Uterus (tissue), 4 donors: ENCODE results near the gene GSE1. TPM values are rescaled to one million over a fixed set of nuclear protein-coding genes. Genes with fewer than 3 reads are reported as not detected.

Source experiments
- DNase-seq, 2 donors: peaks; one replicate each; pipeline ENCODE4 v3.0.0-alpha.2; 2019 to 2020
- H3K27ac ChIP-seq, 2 donors: fragments of 200-600 bp; sonication (generic); 1 replicate in 1 of 2; 2 replicates in 1 of 2; pipeline ENCODE4 v1.5.1; 2016 to 2018
- H3K27me3 ChIP-seq, 2 donors: fragments of 200-600 bp; sonication (generic); one replicate each; pipeline ENCODE4 v1.5.1; 2018 to 2019; ENCODE audit warnings: control low read depth in 1 of 2
- H3K36me3 ChIP-seq, 2 donors: fragments of 200-600 bp; sonication (generic); one replicate each; pipeline ENCODE4 v1.5.1; 2019; ENCODE audit warnings: control low read depth in 1 of 2
- H3K4me1 ChIP-seq, 2 donors: fragments of 200-600 bp; sonication (generic); one replicate each; pipeline ENCODE4 v1.5.1; 2018 to 2019; ENCODE audit warnings: control low read depth in 1 of 2
- H3K4me3 ChIP-seq, 2 donors: fragments of 200-600 bp; sonication (generic); 1 replicate in 1 of 2; 2 replicates in 1 of 2; pipeline ENCODE4 v1.5.1; 2018 to 2019; ENCODE audit warnings: mild to moderate bottlenecking in 1 of 2
- H3K9me3 ChIP-seq, 2 donors: fragments of 200-600 bp; sonication (generic); one replicate each; pipeline ENCODE4 v1.5.1; 2019; ENCODE audit warnings: control low read depth in 1 of 2
- POLR2A ChIP-seq, 2 donors: fragments of 450-650 bp; IDR thresholded peaks; one replicate each; pipeline ENCODE4 v1.6.1; 2016; ENCODE audit warnings: antibody characterized with exemption in 2 of 2, mild to moderate bottlenecking in 1 of 2, moderate library complexity in 1 of 2
- intact Hi-C: fragments of 100-400 bp; cut with DNase I; formaldehyde crosslinking; loops from one replicate; pipeline ENCODE4 v1.15.1; 2023; ENCODE audit warnings: low total_unique reads
- total RNA-seq, 4 donors: library from RNA; depleted of rRNA in 3 of 4; stranded (reverse); fragments of >200 nt in 3 of 4; gene quantifications; one replicate each; pipeline versions ENCODE4 v1.1.0 to v1.2.4, GENCODE V29; 2014 to 2023
- TF ChIP-seq, protein P1 (sequence below), 4 experiments: fragments of 200-600 bp in 2 of 4; fragments of 450-650 bp in 2 of 4; sonication (generic) in 2 of 4; IDR thresholded peaks; one replicate each; pipeline ENCODE4 v1.5.1; 2016 to 2019; ENCODE audit warnings: antibody characterized with exemption in 4 of 4, mild to moderate bottlenecking in 2 of 4, moderate library complexity in 1 of 4
- donor health status: DM: yes; HTN: yes; CAD: no.

The GSE1 gene
- total RNA-seq, 4 donors from 2014 or later, result 32.6 to 128 (median 73.9) TPM

DNA sequence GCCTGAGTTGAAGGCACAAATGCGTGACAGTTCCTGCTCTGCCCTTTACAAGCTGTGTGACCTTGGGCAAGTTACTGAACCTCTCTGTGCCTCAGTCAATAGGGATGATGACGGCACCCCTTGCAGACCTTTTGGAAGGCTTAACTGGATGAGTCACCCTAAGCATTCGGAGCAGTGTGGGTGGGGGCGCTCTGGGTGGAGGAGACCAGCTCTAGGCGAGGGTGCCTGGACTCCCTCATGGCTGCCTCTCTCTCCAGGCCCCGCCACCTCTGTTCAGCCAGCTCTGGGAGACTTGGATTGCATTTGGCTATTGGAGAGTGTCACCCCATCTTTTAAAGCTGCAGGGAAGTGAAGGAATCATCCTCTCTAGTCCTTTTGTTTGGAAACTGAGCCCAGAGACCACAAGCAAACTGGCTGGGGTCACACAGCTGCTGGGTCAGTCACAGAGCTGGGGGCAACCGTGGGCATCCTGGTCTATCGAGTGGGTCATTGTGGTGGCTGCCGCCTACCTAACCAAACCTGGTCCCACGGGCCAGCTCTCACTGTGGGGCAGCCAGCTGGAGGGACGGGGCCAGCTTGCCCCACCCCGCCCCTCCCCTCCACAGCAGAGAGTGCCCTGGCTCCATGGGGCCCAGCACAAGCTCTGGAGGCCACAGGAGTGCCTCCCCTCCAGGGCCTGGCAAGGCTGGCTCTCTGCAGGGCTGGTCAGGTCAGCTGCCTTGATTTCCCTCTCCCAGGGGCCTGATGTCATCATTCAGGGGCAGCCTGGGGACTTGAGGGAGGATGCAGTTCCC is 20.2 kb upstream of the GSE1 start:
- no peak for TF ChIP-seq POLR2A (IDR thresholded peaks at IDR 0.05)
- TF ChIP-seq, protein P1, sequence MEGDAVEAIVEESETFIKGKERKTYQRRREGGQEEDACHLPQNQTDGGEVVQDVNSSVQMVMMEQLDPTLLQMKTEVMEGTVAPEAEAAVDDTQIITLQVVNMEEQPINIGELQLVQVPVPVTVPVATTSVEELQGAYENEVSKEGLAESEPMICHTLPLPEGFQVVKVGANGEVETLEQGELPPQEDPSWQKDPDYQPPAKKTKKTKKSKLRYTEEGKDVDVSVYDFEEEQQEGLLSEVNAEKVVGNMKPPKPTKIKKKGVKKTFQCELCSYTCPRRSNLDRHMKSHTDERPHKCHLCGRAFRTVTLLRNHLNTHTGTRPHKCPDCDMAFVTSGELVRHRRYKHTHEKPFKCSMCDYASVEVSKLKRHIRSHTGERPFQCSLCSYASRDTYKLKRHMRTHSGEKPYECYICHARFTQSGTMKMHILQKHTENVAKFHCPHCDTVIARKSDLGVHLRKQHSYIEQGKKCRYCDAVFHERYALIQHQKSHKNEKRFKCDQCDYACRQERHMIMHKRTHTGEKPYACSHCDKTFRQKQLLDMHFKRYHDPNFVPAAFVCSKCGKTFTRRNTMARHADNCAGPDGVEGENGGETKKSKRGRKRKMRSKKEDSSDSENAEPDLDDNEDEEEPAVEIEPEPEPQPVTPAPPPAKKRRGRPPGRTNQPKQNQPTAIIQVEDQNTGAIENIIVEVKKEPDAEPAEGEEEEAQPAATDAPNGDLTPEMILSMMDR (IDR thresholded peaks at IDR 0.05), result no peak
- no peaks in the 10 kb centered on the region for H3K4me1 ChIP-seq
- no peaks in the 10 kb centered on the region for H3K36me3 ChIP-seq
- no peaks in the 10 kb centered on the region for H3K9me3 ChIP-seq
- DNase-seq, result no peak
- no peak overlapping the region for H3K4me3 ChIP-seq
- no peaks in the 10 kb centered on the region for H3K27me3 ChIP-seq
- intact Hi-C loops, result no loop called here
- no peak overlapping the region for H3K27ac ChIP-seq

DNA sequence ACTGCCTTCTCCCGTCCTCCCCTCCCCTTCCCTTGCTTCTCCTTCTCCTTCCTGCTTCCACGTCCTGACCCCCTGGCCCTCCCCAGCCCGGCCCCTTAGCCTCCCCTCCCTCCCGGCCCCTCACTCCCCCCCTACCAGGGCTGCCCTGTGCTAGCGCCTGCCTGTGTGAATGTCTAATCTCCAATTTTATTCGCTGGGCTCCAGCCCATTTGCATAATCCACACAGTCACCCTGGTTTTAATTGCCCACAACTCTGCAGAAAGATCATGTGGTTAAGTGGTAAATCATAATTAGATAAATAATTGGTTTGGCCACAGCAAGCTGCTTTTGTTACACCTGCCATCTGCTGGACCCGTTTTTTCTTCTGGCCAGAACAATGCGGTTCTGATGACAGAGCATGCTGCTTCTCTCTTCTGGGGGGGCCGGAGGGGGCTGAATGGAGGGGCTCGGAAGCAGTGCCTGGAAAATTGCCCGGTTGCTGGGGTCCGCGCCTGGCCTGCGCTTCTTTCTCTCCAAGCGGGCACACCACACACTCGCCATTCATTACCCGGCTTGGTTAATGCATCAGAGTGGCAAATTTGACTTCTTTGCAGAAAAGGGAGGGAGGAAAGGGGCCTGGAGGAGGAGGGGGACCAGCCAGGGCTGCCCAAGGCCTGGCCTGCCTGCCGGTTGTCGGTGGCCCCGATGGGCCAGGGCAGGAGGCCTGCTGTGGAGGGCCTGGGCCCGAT is 19.5 kb upstream of the GSE1 start:
- Histone ChIP-seq H3K36me3 (no peaks in the 10 kb centered on the region), H3K27me3 (no peaks in the 10 kb centered on the region), H3K27ac (no peak overlapping the region), H3K4me3 (no peak overlapping the region), H3K4me1 (no peaks in the 10 kb centered on the region), H3K9me3 (no peaks in the 10 kb centered on the region)
- intact Hi-C loops, result no loop called here
- TF ChIP-seq POLR2A (IDR thresholded peaks at IDR 0.05), result no peak
- TF ChIP-seq, protein P1 (IDR thresholded peaks at IDR 0.05), result no peak
- DNase-seq, result no peak

DNA sequence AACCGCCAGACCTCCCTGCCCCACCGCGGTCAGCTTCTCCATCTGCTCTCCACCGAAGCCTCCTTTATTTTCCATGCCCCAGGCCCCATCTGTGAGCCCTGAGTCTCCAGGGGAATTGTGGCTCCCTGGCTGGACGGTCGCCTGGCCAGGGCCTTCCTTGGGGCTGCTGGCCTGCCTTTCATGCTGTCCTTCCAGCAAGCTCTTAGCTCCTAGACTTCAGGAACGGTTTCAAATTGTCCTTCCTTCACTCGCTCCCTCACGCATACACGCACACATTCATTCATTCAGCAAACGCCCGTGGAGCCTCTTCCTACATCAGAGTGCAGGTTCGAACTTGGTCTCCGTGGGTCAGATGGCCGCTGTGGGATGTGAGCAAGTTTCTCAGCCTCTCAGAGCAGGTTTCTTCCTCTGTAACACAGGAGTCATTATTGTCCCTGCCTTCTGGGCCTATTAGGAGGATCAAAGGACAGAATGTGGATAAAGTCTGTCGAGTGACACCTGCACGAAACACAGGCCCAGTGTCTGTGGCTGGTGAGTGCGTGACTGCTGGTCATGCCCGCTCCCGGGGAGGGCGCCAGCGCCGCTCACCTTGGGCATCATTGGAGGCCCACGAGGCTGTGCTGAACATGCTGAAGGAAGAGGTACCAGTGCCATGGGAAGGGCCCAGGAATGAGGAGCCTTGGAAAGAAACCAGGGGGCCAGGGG is 18.7 kb upstream of the GSE1 start:
- TF ChIP-seq POLR2A (IDR thresholded peaks at IDR 0.05), result no peak
- TF ChIP-seq, protein P1 (IDR thresholded peaks at IDR 0.05), result no peak
- no peaks in the 10 kb centered on the region for H3K9me3 ChIP-seq
- intact Hi-C loops, result no loop called here
- H3K4me3 ChIP-seq, result no peak overlapping the region
- no peaks in the 10 kb centered on the region for H3K27me3 ChIP-seq
- H3K36me3 ChIP-seq, result no peaks in the 10 kb centered on the region
- no peaks in the 10 kb centered on the region for H3K4me1 ChIP-seq
- no peak for DNase-seq
- H3K27ac ChIP-seq, result no peak overlapping the region

DNA sequence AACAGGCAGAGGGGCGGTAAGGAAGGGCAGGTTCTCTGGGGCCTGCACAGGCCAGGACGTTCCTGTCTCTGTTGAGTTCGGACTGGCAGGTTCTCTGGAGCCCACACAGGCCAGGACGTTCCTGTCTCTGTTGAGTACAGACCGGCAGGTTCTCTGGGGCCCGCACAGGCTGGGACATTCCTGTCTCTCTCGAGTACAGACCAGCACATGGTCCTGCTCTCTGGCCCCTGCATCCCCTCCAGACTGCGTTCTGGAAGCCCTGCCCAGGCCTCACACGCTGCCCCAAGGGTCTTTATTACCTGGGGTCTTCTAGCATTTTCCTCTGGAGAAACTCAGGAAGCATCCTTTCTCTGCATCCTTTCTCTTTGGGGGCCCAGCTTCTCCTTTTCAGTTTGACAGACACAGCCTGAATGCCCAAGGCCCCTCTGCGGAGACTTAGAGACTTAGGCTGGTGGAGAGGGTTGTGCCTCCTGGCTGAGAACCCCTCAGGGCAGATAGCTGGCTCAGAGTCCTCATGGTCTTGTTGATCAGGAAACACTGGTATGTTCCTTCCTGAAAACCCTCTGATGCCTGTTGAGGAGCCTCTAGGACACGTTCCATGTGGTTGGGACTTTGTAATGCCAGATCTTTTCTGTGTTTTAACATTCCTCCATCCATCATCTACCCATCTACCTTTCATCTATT is 18.0 kb upstream of the GSE1 start:
- no peak for DNase-seq
- Histone ChIP-seq H3K9me3 (no peaks in the 10 kb centered on the region), H3K36me3 (no peaks in the 10 kb centered on the region), H3K4me3 (no peak overlapping the region), H3K4me1 (no peaks in the 10 kb centered on the region), H3K27me3 (no peaks in the 10 kb centered on the region), H3K27ac (no peak overlapping the region)
- intact Hi-C loops, result no loop called here
- TF ChIP-seq, protein P1 (IDR thresholded peaks at IDR 0.05), result no peak
- no peak for TF ChIP-seq POLR2A (IDR thresholded peaks at IDR 0.05)
